ENCODE results near the gene PLEKHG5.

PLEKHG5 gene

GRCh38 chr1:6424619-6425593 is 66.6 kb downstream of the PLEKHG5 start, which contains the start of gene ESPN:
Gene ESPN, plus strand, starts transcription at chr1:6424776. Its CDS starts 180 bp downstream, at chr1:6424956.
- DNase-seq (ENCODE audit: low spot score), result peak; percentile 49

DNA sequence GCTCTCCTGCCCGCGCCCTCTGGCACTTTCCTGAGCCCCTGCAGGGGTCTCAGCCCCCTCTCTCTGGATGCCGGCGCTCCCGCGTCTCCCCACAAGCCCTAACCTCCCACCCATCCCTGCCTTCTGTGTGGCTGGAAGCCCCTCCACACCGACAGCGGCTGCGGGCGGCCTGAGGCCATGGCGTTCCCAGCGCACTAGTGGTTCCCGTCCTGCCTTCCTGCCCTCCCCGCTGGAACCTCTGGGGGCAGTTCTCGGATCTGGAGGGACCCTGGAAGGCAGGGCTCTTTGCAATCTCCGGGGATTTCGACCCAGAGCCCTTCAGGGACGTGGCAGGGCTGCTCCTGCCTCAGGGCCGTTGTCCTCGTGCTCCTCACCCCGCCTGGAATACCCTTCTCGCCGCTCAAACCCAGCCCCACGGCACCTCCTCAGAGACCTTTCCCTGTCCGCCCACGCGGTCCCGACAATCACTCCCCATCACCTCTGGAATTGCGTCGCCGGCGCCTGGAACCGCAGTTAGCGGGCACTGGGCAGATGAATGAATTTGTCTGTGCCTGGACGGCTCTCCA is 67.4 kb downstream of the PLEKHG5 start:
- DNase-seq (ENCODE audit: low spot score), result no peak

DNA sequence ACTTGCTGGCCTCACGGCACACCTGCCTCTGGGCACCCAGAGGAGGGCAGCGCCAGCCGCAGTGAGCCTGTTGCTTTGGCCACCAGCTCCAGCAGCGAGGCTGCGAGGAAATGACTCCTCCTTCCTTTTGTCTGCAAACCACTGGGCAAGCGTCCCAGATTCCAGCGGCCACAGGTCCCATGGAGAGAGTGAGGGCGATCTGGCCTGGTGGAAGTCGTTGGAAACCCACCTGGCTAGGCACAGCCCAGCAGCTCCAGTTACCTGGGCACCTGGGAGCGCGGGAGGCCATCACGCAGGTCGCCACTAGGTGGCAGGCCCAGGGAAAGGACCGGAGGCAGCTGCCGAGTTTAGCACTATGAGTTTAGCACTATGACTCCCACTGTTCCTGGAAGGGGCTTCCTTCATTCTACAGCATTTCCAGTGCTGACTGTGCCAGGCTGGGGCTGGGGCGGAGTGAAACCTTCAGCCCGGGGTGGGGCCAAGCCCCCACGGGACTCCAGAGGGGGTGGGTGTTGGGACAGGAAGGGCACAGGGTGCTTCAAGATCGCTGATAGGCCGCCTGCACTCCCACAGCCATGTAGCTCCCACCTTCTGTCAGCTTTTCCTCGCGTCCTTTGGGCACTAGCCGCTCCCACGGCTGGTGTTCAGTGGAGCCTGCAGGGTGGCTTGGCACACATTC is 68.0 kb downstream of the PLEKHG5 start:
- DNase-seq (ENCODE audit: low spot score), result peak; percentile 79

GRCh38 chr1:6421266-6421665 is 70.2 kb downstream of the PLEKHG5 start:
- DNase-seq (ENCODE audit: low spot score), result no peak

DNA sequence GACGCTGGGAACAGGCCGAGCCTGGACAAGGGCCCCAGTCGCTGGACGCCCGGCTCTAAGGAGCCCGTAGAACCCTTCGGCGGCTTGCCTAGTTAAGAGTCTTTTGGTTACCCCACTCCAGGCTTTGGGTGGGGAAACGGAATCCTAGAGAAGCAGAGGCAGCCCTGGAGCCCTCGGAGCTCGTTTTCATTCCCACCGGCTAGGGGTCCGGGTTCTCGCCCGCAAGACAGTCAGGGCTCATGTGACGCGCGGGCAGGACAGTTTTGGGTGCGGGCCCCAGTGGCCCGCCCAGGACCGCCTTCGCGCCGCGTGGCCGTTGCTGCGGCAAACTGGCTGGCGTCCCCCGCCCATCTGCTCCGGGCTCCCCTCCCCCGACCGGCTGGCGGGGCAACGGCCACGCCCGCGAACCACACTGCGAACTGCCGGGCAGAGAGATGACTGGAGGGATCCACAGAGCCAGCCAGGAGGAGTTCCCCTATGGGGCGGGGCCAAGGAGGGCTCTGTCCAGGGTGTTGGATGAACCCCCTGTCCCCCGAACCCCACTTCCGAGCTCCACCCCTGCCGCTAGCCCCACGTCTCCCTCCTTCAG is 70.9 kb downstream of the PLEKHG5 start:
- no peak for DNase-seq (ENCODE audit: low spot score)

GRCh38 chr1:6419804-6420453 is 71.5 kb downstream of the PLEKHG5 start, which contains the start of gene HES2:
Gene HES2, minus strand, starts transcription at chr1:6419919. Its CDS starts 99 bp downstream, at chr1:6419820.
- no peak for DNase-seq (ENCODE audit: low spot score)

DNA sequence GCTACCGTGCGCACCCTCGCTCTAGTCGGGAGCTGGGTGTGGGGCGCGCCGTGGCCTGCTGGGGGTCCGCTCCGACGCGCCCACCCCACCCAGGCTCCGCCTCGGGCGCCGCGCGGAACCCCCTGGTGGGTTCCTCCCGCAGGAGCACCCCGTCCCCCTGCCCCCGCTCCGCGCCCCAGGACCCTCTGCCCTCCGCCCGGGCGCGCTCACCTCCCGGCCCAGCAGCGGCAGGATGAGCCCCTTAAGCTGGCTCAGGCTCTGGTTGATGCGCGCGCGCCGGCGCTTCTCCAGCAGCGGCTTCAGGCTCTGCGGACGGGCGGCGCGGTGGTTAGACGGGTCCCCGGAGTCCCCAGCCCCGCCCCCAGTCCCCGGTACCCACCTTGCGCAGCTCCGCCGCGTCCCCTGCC is 72.1 kb downstream of the PLEKHG5 start:
- no peak for DNase-seq (ENCODE audit: low spot score)

- no peak for DNase-seq (ENCODE audit: low spot score)
Measured at GRCh38 chr1:6418668-6419396, 72.6 kb downstream of the PLEKHG5 start.

DNA sequence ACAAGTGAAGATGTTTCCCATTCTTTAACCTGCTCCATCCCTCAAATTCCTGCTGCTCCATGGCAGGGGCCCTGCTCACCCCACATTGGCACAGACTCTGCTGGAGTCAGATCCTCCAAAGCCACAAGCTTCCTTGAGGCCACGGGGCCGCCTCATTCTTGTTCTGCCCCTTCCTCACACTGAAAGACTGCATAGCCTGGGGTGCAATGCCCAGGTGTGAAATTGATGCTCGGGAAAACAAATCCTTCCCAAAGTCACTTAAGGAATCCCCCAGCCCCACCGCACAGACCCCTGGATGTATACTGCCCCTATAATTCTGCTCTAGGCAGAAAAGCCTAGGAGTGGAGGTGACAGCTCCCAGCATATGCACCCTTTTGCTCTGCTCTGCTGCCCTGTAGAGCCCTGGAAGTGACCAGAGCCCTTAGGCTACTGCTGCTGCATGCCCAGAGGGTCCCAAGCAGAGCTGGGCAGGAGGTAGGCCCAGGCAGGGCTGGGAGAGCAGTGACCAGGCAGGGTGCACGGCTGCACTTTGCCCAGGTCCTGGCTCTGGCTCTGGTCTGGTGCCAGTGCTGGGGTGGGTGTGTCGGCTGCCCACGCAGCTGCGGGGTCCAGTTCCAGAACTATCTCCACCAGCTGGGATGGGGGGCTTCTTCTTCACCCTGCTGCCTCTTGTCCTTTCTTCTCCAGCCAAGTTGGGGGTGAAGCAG is 73.4 kb downstream of the PLEKHG5 start:
- DNase-seq (ENCODE audit: low spot score), result no peak

Data from germinal center (tissue), 1 donor.